PC-3 (cell line): ENCODE data around the gene PRR15. TPM values are rescaled to one million over a fixed set of nuclear protein-coding genes. Genes with fewer than 3 reads are reported as not detected.

ENCODE experiments used
- ATAC-seq: fragments of 200-7000 bp; cut with Tn5 transposase; 2 replicates; pipeline ENCODE4 v1.9.1; 2020; ENCODE audit warnings: mild to moderate bottlenecking, moderate library complexity
- BruUV-seq: library from RNA; stranded (reverse); fragments of 400-500 nt; replicated peaks from 2 replicates; lab custom pipeline; 2021; lab: Mats Ljungman, UMichigan
- CTCF ChIA-PET: fragments of 300-600 bp; sonication (Branson Sonifier 250); formaldehyde crosslinking; loops from one replicate; lab custom pipeline; 2022; ENCODE audit warnings: antibody characterized with exemption; lab: Charles Lee
- POLR2A ChIA-PET: fragments of 300-600 bp; sonication (Branson Sonifier 250); formaldehyde crosslinking; loops from one replicate; lab custom pipeline; 2022; ENCODE audit warnings: antibody characterized with exemption; ENCODE audit not compliant: unreplicated experiment; lab: Charles Lee
- DNase-seq: peaks from one replicate; pipeline ENCODE4 v3.0.0-alpha.2; 2015
- H2AFZ ChIP-seq: fragments of 300-600 bp; sonication (generic); 2 replicates; pipeline ENCODE4 v1.6.0; 2016; ENCODE audit warnings: antibody characterized with exemption, low read length
- H3F3A ChIP-seq: fragments of 300-600 bp; sonication (generic); one replicate; pipeline ENCODE4 v1.6.0; 2017; ENCODE audit warnings: antibody characterized with exemption, low read length, control low read depth, mild to moderate bottlenecking; ENCODE audit not compliant: unreplicated experiment
- H3K27ac ChIP-seq: fragments of 300-600 bp; sonication (generic); 2 replicates; pipeline ENCODE4 v1.5.1; 2016; ENCODE audit warnings: mild to moderate bottlenecking, low read length
- H3K27me3 ChIP-seq: fragments of 300-600 bp; sonication (generic); 2 replicates; pipeline ENCODE4 v1.6.1; 2016; ENCODE audit warnings: low read length, mixed read lengths
- H3K36me3 ChIP-seq: fragments of 300-600 bp; sonication (generic); 2 replicates; pipeline ENCODE4 v1.6.1; 2016; ENCODE audit warnings: low read depth, mixed run types, low read length, mixed read lengths
- H3K4me1 ChIP-seq: fragments of 300-600 bp; sonication (generic); 2 replicates; pipeline ENCODE4 v1.5.1; 2016; ENCODE audit warnings: low read length; ENCODE audit not compliant: insufficient read depth
- H3K4me2 ChIP-seq: fragments of 300-600 bp; sonication (generic); 2 replicates; pipeline ENCODE4 v1.6.0; 2016; ENCODE audit warnings: low read length
- H3K4me3 ChIP-seq: fragments of 300-600 bp; sonication (generic); 2 replicates; pipeline ENCODE4 v1.5.1; 2016; ENCODE audit warnings: mild to moderate bottlenecking, low read length, mixed read lengths
- H3K79me2 ChIP-seq: fragments of 300-600 bp; sonication (generic); 2 replicates; pipeline ENCODE4 v1.6.1; 2017; ENCODE audit warnings: low read length, mixed read lengths
- H3K9ac ChIP-seq: fragments of 300-600 bp; sonication (generic); 2 replicates; pipeline ENCODE4 v1.6.0; 2016; ENCODE audit warnings: mild to moderate bottlenecking, low read length
- H3K9me2 ChIP-seq: fragments of 300-600 bp; sonication (generic); replicated peaks from 2 replicates; pipeline ENCODE4 v1.6.1; 2016; ENCODE audit warnings: mixed run types, low read length, mixed read lengths
- H3K9me3 ChIP-seq: fragments of 300-600 bp; sonication (generic); 2 replicates; pipeline ENCODE4 v1.6.1; 2016; ENCODE audit warnings: low read length, mixed read lengths
- H4K20me1 ChIP-seq: fragments of 300-600 bp; sonication (generic); 2 replicates; pipeline ENCODE4 v1.6.1; 2016; ENCODE audit warnings: low read length, mixed read lengths
- EZH2 ChIP-seq: fragments of 300-600 bp; sonication (generic); IDR thresholded peaks from one replicate; pipeline ENCODE4 v1.6.1; 2017; ENCODE audit warnings: antibody characterized with exemption, mild to moderate bottlenecking, low read length; ENCODE audit not compliant: unreplicated experiment
- EZH2phosphoT487 ChIP-seq: fragments of 300-600 bp; sonication (generic); IDR thresholded peaks from 2 replicates; pipeline ENCODE4 v1.6.1; 2018; ENCODE audit warnings: mild to moderate bottlenecking, antibody characterized with exemption, low read length, borderline replicate concordance
- intact Hi-C: fragments of 100-400 bp; cut with micrococcal nuclease; formaldehyde crosslinking; loops from 2 replicates; pipeline ENCODE4 v1.9.0; 2023
- total RNA-seq: library from RNA; depleted of rRNA; stranded (reverse); fragments of >200 nt; gene quantifications from 2 replicates; pipeline ENCODE4 v1.2.3, GENCODE V29; 2014
- TF ChIP-seq, protein P1 (sequence below): fragments of 300-600 bp; sonication (generic); conservative IDR thresholded peaks from 2 replicates; pipeline ENCODE4 v1.5.1; 2017; ENCODE audit warnings: antibody characterized with exemption, low read depth, mild to moderate bottlenecking, low read length

Gene PRR15
- total RNA-seq, 1 experiment from 2014 or later, result 23.4 TPM

DNA sequence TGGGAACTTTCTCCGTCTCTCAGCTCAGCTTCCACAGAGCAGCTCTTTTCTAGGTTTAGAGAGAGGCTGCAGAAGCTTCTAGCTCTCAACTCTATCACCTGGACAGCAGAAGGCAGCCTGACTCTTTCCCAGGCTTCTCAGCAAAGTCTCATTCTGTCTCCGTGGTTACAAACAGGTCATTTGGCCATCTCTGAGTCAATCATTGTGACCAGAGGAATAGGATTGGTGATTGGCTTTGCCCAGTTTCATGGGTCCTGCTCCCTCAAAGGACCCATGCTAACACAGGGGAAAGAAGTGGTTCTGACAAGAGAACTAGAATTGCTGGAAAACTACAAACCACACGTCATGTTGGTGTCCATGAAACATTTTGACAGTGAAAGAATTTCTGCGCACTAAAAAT is 43.6 kb downstream of the PRR15 start:
- H3K36me3 ChIP-seq, result no peaks in the 10 kb centered on the region
- H3K27ac ChIP-seq, result peak overlapping the region; percentile 94
- H4K20me1 ChIP-seq, result no peaks in the 10 kb centered on the region
- H3K9me3 ChIP-seq, result no peaks in the 10 kb centered on the region
- ATAC-seq (no peak), DNase-seq (peak; percentile 36)
- no TSS peak for BruUV-seq
- no peaks in the 10 kb centered on the region for H3K9me2 ChIP-seq
- TF ChIP-seq, protein P1, sequence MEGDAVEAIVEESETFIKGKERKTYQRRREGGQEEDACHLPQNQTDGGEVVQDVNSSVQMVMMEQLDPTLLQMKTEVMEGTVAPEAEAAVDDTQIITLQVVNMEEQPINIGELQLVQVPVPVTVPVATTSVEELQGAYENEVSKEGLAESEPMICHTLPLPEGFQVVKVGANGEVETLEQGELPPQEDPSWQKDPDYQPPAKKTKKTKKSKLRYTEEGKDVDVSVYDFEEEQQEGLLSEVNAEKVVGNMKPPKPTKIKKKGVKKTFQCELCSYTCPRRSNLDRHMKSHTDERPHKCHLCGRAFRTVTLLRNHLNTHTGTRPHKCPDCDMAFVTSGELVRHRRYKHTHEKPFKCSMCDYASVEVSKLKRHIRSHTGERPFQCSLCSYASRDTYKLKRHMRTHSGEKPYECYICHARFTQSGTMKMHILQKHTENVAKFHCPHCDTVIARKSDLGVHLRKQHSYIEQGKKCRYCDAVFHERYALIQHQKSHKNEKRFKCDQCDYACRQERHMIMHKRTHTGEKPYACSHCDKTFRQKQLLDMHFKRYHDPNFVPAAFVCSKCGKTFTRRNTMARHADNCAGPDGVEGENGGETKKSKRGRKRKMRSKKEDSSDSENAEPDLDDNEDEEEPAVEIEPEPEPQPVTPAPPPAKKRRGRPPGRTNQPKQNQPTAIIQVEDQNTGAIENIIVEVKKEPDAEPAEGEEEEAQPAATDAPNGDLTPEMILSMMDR, result no peak
- TF ChIP-seq EZH2phosphoT487 (no peak), EZH2 (no peak)
- H3K9ac ChIP-seq, result peak overlapping the region; percentile 63; the same call in 1 of the 2 replicates
- no peak overlapping the region for H2AFZ ChIP-seq
- POLR2A ChIA-PET, result interaction anchor here (0.5 kb wide), 1 partner anchor 1362 kb away, joined by 3 read pairs; no protein-coding TSS in a partner anchor
- peaks cover 54% of the 10 kb centered on the region for H3K4me1 ChIP-seq
- no peaks in the 10 kb centered on the region for H3K79me2 ChIP-seq
- H3K27me3 ChIP-seq, result no peaks in the 10 kb centered on the region
- H3K4me2 ChIP-seq, result peak overlapping the region; percentile 40
- peaks cover 6% of the 10 kb centered on the region for H3F3A ChIP-seq
- intact Hi-C loops, result loop anchor here (5.0 to 10.0 kb wide), 4 partner anchors 155 to 682 kb away; partner anchors contain the start of genes CHN2 and CPVL
- CTCF ChIA-PET, result interaction anchor here (0.7 kb wide), 1 partner anchor 306 kb away, joined by 3 read pairs; no protein-coding TSS in a partner anchor
- H3K4me3 ChIP-seq, result no peak overlapping the region

DNA sequence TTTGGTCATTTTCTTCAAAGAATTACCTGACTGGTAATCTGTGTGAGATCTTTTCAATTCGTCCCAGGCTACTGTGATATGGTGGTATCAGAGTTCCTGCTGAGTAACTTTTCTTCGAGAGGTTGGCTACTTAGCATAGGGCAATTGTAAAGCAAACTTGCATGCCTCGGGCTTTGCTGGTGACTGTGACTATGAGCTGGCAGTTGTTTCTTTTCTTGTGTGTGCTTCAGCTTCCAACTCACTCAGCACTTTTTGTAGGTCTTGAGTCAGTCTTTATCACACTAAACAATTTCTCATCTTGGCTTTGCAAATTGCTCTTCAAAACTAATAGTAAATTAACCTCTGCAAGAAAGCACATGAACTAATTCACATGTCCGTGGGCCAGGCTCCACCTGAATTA is 44.3 kb downstream of the PRR15 start:
- peak overlapping the region; percentile 94 for H3K27ac ChIP-seq
- ATAC-seq, result peak; percentile 66
- no peaks in the 10 kb centered on the region for H3K36me3 ChIP-seq
- intact Hi-C loops, result loop anchor here (2.0 to 10.0 kb wide), 5 partner anchors 15 to 683 kb away; partner anchors contain the start of genes CHN2 and CPVL
- H3K9me3 ChIP-seq, result no peaks in the 10 kb centered on the region
- H3K9me2 ChIP-seq, result no peaks in the 10 kb centered on the region
- no peak for TF ChIP-seq EZH2phosphoT487
- POLR2A ChIA-PET, result interaction anchor here (0.5 to 0.6 kb wide), 2 partner anchors 27 to 1363 kb away, joined by 3 to 5 read pairs; no protein-coding TSS in a partner anchor
- DNase-seq, result peak; percentile 90
- no peaks in the 10 kb centered on the region for H4K20me1 ChIP-seq
- no TSS peak for BruUV-seq
- CTCF ChIA-PET, result interaction anchor here (0.7 kb wide), 1 partner anchor 307 kb away, joined by 3 read pairs; no protein-coding TSS in a partner anchor
- H2AFZ ChIP-seq, result no peak overlapping the region
- peaks cover 60% of the 10 kb centered on the region for H3K4me1 ChIP-seq
- H3K79me2 ChIP-seq, result no peaks in the 10 kb centered on the region
- no peak overlapping the region for H3K4me3 ChIP-seq
- H3K4me2 ChIP-seq, result peak overlapping the region; percentile 48
- peaks cover 6% of the 10 kb centered on the region for H3F3A ChIP-seq
- no peaks in the 10 kb centered on the region for H3K27me3 ChIP-seq
- peak overlapping the region; percentile 22; the same call in 1 of the 2 replicates for H3K9ac ChIP-seq

DNA sequence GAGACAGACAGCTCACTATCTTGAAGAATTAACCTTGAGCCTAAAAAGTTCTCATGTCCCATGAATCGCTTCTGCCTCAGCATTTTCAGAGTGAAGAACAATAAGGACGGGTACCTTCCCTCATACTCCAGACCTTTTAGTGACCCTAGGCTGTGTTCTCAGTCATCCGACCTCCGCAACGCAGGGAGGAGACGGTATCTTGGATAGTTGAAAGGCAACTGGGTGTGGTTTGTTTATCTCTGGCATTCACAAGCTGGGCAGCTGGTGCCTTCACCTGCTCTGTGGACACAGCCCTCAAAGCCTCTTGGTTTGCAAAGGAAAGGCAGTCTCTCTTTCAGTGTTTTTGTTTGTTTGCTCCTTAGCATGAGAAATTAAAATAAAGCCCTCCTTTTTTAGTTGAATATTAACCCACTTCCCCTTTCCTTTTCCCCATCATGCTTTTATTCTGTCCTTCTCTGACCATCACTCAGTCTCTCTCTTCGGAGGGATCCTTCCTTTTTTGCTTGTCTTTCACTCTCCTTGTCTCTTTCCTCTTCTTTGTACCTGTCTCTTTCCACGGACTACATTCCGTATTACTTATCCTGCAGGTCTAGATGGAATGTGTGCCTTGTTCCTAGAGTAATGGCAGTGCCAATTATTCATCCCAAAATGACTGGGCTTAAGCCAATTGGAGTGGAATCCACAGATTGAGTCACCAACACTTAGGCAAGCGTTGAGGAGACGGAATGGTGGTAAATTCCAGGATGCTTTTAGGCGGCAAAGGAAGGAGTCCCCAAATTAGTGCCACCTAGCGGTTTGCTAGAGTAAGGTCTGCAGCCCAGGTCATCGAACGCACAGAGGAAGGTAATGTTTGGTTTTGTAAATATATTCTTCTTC is 45.8 kb downstream of the PRR15 start:
- no peaks in the 10 kb centered on the region for H3K9me2 ChIP-seq
- DNase-seq, result peak; percentile 88
- BruUV-seq, result no TSS peak
- ATAC-seq, result peak; percentile 8
- POLR2A ChIA-PET, result interaction anchor here (0.6 kb wide), 1 partner anchor 46 kb away, joined by 3 read pairs; the partner anchor contains the start of gene PRR15
- H3K79me2 ChIP-seq, result no peaks in the 10 kb centered on the region
- TF ChIP-seq, protein P1, result peak; percentile 87
- TF ChIP-seq EZH2phosphoT487, result no peak
- intact Hi-C loops, result loop anchor here (1.0 to 10.0 kb wide), 6 partner anchors 13 to 685 kb away; partner anchors contain the start of genes CHN2 and CPVL
- H4K20me1 ChIP-seq, result no peaks in the 10 kb centered on the region
- peaks cover 75% of the 10 kb centered on the region for H3K4me1 ChIP-seq
- H3F3A ChIP-seq, result peaks cover 6% of the 10 kb centered on the region
- CTCF ChIA-PET, result interaction anchor here (0.6 to 1.0 kb wide), 2 partner anchors 17 to 48 kb away, joined by 3 read pairs; no protein-coding TSS in a partner anchor
- no peaks in the 10 kb centered on the region for H3K9me3 ChIP-seq
- H3K27ac ChIP-seq, result peak overlapping the region; percentile 94
- peak overlapping the region; percentile 29; the same call in 1 of the 2 replicates for H3K4me3 ChIP-seq
- peak overlapping the region; percentile 63 for H2AFZ ChIP-seq
- H3K4me2 ChIP-seq, result peak overlapping the region; percentile 66
- no peak overlapping the region; the same call in 1 of the 2 replicates for H3K9ac ChIP-seq
- H3K27me3 ChIP-seq, result no peaks in the 10 kb centered on the region
- H3K36me3 ChIP-seq, result no peaks in the 10 kb centered on the region
